ENCODE results near the gene E2F3. TPM values are rescaled to one million over a fixed set of nuclear protein-coding genes. Genes with fewer than 3 reads are reported as not detected.

E2F3 gene
- total RNA-seq, 1 experiment from 2014 or later: 27.1 TPM

DNA sequence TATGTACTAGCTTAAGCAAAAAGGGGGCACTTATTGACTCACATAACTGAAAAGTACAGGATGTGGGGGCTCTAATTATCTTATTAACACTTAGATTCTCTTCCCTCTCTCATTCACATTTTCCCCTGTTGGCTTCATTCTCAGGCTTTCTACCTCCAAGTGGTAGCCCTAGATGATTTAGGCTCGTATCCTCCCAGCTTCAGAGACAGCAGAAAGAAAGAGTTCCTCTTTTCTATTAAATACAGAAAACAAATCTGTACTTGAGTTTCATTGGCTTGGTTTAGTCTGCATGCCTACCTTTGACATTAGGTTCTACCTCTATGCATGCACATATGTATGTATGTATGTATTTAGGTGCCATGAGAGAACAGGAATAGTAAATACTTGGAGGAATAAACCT, 15.5 kb upstream of the E2F3 start:
- Histone ChIP-seq H4K20me1 (ENCODE audit: insufficient read depth) (no peaks in the 10 kb centered on the region), H3K9me3 (ENCODE audit: control insufficient read depth in 1 of 2, insufficient read depth in 1 of 2, low read depth in 1 of 2, low read length in 2 of 2) (no peaks in the 10 kb centered on the region), H3K4me3 (replicated peaks in 1 of 2; ENCODE audit: low read depth in 1 of 2, low read length in 2 of 2) (no peak overlapping the region), H3K9me2 (ENCODE audit: insufficient read depth) (no peaks in the 10 kb centered on the region), H3K27me3 (ENCODE audit: insufficient read depth, low read length) (no peaks in the 10 kb centered on the region), H3K79me2 (ENCODE audit: insufficient read depth, low read length) (no peaks in the 10 kb centered on the region), H2AFZ (ENCODE audit: low read depth, low read length, poor library complexity, severe bottlenecking) (no peak overlapping the region), H3K9ac (ENCODE audit: low read length) (no peak overlapping the region), H3K27ac (ENCODE audit: low read depth, low read length) (no peak overlapping the region), H3K36me3 (ENCODE audit: control insufficient read depth in 1 of 2, insufficient read depth in 2 of 2, low read length in 2 of 2) (no peaks in the 10 kb centered on the region), H3K4me1 (ENCODE audit: control insufficient read depth in 1 of 2, insufficient read depth in 2 of 2, low read length in 2 of 2) (no peaks in the 10 kb centered on the region), H3K4me2 (ENCODE audit: low read length) (no peak overlapping the region)
- TF ChIP-seq CEBPB (IDR thresholded peaks at IDR 0.05; ENCODE audit: low read depth) (no peak), CBX3 (IDR thresholded peaks at IDR 0.05; ENCODE audit: low read depth) (no peak), SIN3A (IDR thresholded peaks at IDR 0.05; ENCODE audit: low read depth) (no peak), JUND (IDR thresholded peaks at IDR 0.05) (no peak), TCF7L2 (IDR thresholded peaks at IDR 0.05; ENCODE audit: borderline replicate concordance, extremely low read depth, insufficient read depth, insufficient read length) (no peak), ATF3 (IDR thresholded peaks at IDR 0.05) (no peak), EGR1 (IDR thresholded peaks at IDR 0.05; ENCODE audit: low read depth) (no peak), ZNF274 (IDR thresholded peaks at IDR 0.05; ENCODE audit: low read depth, low read length) (no peak)
- TF ChIP-seq, protein P1, sequence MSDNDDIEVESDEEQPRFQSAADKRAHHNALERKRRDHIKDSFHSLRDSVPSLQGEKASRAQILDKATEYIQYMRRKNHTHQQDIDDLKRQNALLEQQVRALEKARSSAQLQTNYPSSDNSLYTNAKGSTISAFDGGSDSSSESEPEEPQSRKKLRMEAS (IDR thresholded peaks at IDR 0.05): no peak
- ChIA-PET RAD21 (ENCODE audit: low non-redundant PET in 1 of 2, low total read pairs in 2 of 2, uncharacterized antibody in 2 of 2, unreplicated experiment in 2 of 2) (no interaction called here), POLR2A (no interaction called here), CTCF (no interaction called here)
- intact Hi-C loops (cut with micrococcal nuclease): loop anchor here (5.0 kb wide), 1 partner anchor 221 kb away; no protein-coding TSS in a partner anchor
- BruUV-seq (replicated peaks): no TSS peak
- DNase-seq (ENCODE audit: low read depth, low spot score) (no peak), ATAC-seq (no peak)

- POLR2A ChIA-PET: no interaction called here
- H2AFZ ChIP-seq (ENCODE audit: low read depth, low read length, poor library complexity, severe bottlenecking): no peak overlapping the region
- RAD21 ChIA-PET (ENCODE audit: low non-redundant PET in 1 of 2, low total read pairs in 2 of 2, uncharacterized antibody in 2 of 2, unreplicated experiment in 2 of 2): no interaction called here
- no peak overlapping the region for H3K4me3 ChIP-seq (replicated peaks in 1 of 2; ENCODE audit: low read depth in 1 of 2, low read length in 2 of 2)
- H4K20me1 ChIP-seq (ENCODE audit: insufficient read depth): no peaks in the 10 kb centered on the region
- no peaks in the 10 kb centered on the region for H3K9me3 ChIP-seq (ENCODE audit: control insufficient read depth in 1 of 2, insufficient read depth in 1 of 2, low read depth in 1 of 2, low read length in 2 of 2)
- H3K9ac ChIP-seq (ENCODE audit: low read length): no peak overlapping the region
- no peak overlapping the region for H3K27ac ChIP-seq (ENCODE audit: low read depth, low read length)
- H3K79me2 ChIP-seq (ENCODE audit: insufficient read depth, low read length): no peaks in the 10 kb centered on the region
- no peaks in the 10 kb centered on the region for H3K9me2 ChIP-seq (ENCODE audit: insufficient read depth)
- no peaks in the 10 kb centered on the region for H3K4me1 ChIP-seq (ENCODE audit: control insufficient read depth in 1 of 2, insufficient read depth in 2 of 2, low read length in 2 of 2)
- no peaks in the 10 kb centered on the region for H3K27me3 ChIP-seq (ENCODE audit: insufficient read depth, low read length)
- BruUV-seq (replicated peaks): no TSS peak
- H3K36me3 ChIP-seq (ENCODE audit: control insufficient read depth in 1 of 2, insufficient read depth in 2 of 2, low read length in 2 of 2): no peaks in the 10 kb centered on the region
- intact Hi-C loops (cut with micrococcal nuclease): loop anchor here (5.0 kb wide), 1 partner anchor 218 kb away; no protein-coding TSS in a partner anchor
- ATAC-seq: no peak
- CTCF ChIA-PET: interaction anchor here (0.5 kb wide), 1 partner anchor 1639 kb away, joined by 3 read pairs; no protein-coding TSS in a partner anchor
- DNase-seq (ENCODE audit: low read depth, low spot score): no peak
- H3K4me2 ChIP-seq (ENCODE audit: low read length): no peak overlapping the region
- TF ChIP-seq ZNF274 (IDR thresholded peaks at IDR 0.05; ENCODE audit: low read depth, low read length) (no peak), JUND (IDR thresholded peaks at IDR 0.05) (no peak), EGR1 (IDR thresholded peaks at IDR 0.05; ENCODE audit: low read depth) (no peak), POLR2A (IDR thresholded peaks at IDR 0.05; ENCODE audit: borderline replicate concordance, extremely low read depth, insufficient read depth, insufficient read length) (no peak), SP1 (IDR thresholded peaks at IDR 0.05; ENCODE audit: low read depth) (no peak), FOSL1 (IDR thresholded peaks at IDR 0.05; ENCODE audit: low read depth) (no peak), ATF3 (IDR thresholded peaks at IDR 0.05) (no peak), EZH2 (IDR thresholded peaks at IDR 0.05) (no peak), CBX3 (IDR thresholded peaks at IDR 0.05; ENCODE audit: low read depth) (no peak), YY1 (IDR thresholded peaks at IDR 0.05; ENCODE audit: extremely low read depth, insufficient replicate concordance, low read depth, low read length) (no peak), ELF1 (IDR thresholded peaks at IDR 0.05; ENCODE audit: borderline replicate concordance, low read depth) (no peak), RAD21 (IDR thresholded peaks at IDR 0.05; ENCODE audit: low read depth) (no peak)
- TF ChIP-seq, protein P2, sequence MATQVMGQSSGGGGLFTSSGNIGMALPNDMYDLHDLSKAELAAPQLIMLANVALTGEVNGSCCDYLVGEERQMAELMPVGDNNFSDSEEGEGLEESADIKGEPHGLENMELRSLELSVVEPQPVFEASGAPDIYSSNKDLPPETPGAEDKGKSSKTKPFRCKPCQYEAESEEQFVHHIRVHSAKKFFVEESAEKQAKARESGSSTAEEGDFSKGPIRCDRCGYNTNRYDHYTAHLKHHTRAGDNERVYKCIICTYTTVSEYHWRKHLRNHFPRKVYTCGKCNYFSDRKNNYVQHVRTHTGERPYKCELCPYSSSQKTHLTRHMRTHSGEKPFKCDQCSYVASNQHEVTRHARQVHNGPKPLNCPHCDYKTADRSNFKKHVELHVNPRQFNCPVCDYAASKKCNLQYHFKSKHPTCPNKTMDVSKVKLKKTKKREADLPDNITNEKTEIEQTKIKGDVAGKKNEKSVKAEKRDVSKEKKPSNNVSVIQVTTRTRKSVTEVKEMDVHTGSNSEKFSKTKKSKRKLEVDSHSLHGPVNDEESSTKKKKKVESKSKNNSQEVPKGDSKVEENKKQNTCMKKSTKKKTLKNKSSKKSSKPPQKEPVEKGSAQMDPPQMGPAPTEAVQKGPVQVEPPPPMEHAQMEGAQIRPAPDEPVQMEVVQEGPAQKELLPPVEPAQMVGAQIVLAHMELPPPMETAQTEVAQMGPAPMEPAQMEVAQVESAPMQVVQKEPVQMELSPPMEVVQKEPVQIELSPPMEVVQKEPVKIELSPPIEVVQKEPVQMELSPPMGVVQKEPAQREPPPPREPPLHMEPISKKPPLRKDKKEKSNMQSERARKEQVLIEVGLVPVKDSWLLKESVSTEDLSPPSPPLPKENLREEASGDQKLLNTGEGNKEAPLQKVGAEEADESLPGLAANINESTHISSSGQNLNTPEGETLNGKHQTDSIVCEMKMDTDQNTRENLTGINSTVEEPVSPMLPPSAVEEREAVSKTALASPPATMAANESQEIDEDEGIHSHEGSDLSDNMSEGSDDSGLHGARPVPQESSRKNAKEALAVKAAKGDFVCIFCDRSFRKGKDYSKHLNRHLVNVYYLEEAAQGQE (IDR thresholded peaks at IDR 0.05; ENCODE audit: low read depth): no peak
Observed at GRCh38 chr6:20389066-20389465, 12.6 kb upstream of the E2F3 start.
